GM12892 (cell line): ENCODE results near the gene BORCS8.

Experiments used
- POLR2A ChIP-seq: IDR thresholded peaks from 2 replicates; pipeline ENCODE4 v1.6.1; 2011; ENCODE audit warnings: low read depth, low read length, control low read depth
- POLR2AphosphoS5 ChIP-seq: IDR thresholded peaks from 2 replicates; pipeline ENCODE4 v1.6.1; 2011; ENCODE audit warnings: low read depth, low read length, control low read depth
- TAF1 ChIP-seq: IDR thresholded peaks from 2 replicates; pipeline ENCODE4 v1.6.1; 2011; ENCODE audit warnings: low read depth, mild to moderate bottlenecking, control low read depth, low read length, borderline replicate concordance

DNA sequence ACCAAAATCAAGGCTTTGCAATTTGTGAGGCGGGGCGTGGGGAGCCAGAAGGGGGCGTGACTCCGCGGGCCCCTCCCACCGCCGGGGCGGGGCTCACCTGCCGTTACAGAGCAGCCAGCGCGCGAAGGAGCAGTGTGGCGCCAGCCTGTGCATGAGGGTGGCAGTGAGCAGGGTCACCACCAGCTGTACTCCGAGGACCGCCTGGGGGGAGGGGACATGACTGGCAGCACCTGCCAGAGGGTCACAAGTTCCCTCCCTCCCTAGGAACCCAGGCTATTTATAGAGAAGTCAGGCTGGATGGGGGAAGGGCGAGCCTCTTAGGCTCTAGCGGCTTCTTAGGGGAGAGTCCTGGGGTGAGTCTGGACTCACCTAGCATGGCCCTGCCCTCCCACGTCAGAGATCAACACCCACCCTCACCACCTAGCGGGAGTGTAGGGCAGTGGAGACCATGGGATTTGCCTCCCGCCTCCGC, 57.2 kb downstream of the BORCS8 start:
- no peak for TF ChIP-seq POLR2AphosphoS5
- TF ChIP-seq TAF1, result no peak
- no peak for TF ChIP-seq POLR2A
